GM11168 (cell line): ENCODE results near the gene FOLR1.

Experiments used
- in situ Hi-C: fragments of 300-500 bp; cut with MboI; formaldehyde crosslinking; loops from one replicate; pipeline ENCODE4 v1.12.0; 2022; ENCODE audit warnings: low sequenced_read_pairs; ENCODE audit not compliant: unreplicated experiment

Gene FOLR1

DNA sequence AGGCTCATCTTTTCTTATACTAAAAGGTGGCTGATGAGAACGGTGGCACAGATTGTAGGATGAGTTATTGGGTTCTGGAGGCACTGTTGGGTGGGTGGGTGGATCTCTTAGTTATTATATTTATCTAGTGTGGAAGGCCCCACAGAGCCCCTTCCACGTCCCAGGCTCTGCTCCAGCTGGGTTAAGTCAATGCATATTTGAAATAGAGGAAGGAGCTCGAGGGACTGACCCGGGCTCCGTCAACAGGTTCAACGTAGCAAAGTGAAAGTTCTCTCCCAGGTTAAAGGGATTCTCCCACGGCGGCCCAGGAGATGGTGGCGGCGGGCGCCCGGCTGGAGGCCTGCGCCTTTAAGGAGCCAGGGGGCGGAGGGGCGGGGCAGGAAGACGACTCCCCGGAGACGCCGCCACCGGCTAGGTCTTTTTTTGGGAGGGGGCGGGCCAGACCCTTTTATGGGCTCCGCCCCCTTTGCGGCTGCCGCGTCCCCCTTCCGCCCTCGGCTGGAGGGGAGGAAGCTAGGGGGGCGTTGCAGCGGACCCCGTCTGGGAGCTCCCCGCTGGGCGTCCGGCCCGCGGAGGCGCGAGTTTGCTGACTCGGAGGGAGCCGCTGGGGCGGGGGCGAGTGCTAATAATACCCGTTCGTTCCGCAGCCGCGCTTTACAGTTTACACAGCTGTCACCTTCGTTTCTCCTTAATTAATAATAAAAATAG is 31.1 kb downstream of the FOLR1 start:
- in situ Hi-C loops: no loop called here

- in situ Hi-C loops: no loop called here
Observed at GRCh38 chr11:72223615-72224563, 31.9 kb downstream of the FOLR1 start.

DNA sequence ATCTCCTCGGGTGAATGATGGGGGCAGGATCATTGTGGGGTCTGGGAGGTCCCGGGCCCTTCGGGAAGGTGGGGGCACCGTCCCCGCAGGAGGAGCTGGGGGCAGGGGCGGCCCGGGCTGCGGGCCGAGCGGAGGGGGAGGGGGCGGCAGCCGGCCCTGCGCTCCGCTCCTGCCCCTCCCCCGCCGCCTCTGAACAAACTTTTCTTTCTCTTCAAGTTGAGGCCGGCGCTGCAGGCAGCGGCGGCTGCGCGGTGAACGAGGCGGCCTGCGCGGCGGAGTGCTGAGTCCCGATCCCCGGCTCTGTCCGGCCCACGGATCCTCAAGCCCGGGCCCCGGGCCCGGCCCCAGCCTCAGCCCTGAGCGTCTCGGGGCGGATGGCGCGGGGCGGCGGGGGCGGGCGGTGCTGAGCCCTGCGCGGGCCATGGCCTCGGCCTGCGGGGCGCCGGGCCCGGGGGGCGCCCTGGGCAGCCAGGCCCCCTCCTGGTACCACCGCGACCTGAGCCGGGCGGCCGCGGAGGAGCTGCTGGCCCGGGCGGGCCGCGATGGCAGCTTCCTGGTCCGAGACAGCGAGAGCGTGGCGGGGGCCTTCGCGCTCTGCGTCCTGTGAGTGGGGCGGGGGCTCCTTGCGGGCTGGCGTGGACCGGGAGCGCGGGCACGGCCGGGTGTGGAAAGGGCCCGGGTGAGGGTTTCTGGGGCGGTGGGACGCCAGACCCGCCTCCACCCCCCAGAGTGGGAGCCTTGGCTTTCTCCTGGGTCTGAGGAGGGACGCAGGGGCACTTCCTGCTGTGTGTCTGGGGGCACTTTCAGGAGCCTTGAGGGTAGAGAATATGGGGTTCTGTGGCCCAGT is 32.8 kb downstream of the FOLR1 start, which contains the start of gene INPPL1:
Gene INPPL1 (plus strand): TSS at position 204 of the 847 bp plus-strand sequence. CDS start 218 bp downstream, at position 422.
- in situ Hi-C loops: no loop called here

DNA sequence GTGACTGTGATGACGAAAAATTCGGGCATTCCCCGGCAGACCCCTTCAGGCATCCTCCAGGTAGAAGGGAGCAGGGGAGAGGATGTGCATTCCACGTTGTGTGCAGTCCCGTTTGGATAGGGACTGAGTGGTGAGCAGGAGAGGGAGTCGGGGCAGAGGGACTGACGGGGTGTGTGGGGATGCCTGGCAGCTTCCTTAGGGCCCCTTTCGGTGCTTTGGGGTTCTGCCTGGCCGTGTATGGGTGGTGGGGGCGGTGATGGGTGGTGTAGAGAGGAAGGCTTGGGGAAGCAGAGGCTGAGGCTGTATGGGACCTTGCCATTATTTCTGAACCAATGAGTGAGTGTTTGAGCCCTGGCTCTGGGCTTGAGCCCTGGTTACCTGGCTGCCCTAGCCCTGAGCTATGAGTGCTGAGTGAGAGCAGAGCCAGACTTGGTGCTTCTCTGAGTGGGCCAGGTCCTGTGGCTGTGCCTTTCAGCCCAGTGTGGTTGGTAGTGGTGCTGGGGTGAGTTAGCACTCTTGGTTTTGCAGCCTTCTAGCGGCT is 33.5 kb downstream of the FOLR1 start:
- in situ Hi-C loops: no loop called here

- in situ Hi-C loops: no loop called here
Observed at GRCh38 chr11:72226701-72227100, 34.8 kb downstream of the FOLR1 start.

- in situ Hi-C loops: no loop called here
Observed at GRCh38 chr11:72227316-72228228, 35.6 kb downstream of the FOLR1 start.

GRCh38 chr11:72228229-72228843 is 36.4 kb downstream of the FOLR1 start:
- in situ Hi-C loops: no loop called here

- in situ Hi-C loops: no loop called here
Observed at GRCh38 chr11:72228844-72229231, 36.9 kb downstream of the FOLR1 start.

DNA sequence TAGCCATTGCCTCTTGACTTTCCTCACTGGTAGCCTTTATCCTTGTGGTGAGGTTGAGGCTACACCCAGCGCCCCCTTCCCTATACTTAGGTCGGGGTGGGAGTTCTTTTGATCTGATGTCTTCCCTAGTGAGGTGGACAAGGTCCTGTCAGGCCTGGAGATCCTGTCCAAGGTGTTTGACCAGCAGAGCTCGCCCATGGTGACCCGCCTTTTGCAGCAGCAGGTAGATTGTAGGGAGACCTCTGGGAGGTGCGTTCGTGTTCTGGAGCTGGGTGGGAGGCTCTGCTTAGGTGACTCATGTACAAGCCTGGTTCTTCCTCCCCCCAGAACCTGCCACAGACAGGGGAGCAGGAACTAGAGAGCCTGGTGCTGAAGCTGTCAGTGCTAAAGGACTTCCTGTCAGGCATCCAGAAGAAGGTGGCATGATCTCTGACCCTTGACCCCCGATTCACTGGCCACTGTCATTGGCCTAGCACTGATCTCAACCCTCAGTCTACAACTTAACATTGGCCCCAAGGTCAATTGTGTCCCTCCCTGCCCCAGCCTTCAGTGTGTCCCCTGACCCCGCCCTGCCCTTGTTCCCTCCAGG is 37.5 kb downstream of the FOLR1 start:
- in situ Hi-C loops: no loop called here

GRCh38 chr11:72229925-72230763 is 38.2 kb downstream of the FOLR1 start:
- in situ Hi-C loops: no loop called here

DNA sequence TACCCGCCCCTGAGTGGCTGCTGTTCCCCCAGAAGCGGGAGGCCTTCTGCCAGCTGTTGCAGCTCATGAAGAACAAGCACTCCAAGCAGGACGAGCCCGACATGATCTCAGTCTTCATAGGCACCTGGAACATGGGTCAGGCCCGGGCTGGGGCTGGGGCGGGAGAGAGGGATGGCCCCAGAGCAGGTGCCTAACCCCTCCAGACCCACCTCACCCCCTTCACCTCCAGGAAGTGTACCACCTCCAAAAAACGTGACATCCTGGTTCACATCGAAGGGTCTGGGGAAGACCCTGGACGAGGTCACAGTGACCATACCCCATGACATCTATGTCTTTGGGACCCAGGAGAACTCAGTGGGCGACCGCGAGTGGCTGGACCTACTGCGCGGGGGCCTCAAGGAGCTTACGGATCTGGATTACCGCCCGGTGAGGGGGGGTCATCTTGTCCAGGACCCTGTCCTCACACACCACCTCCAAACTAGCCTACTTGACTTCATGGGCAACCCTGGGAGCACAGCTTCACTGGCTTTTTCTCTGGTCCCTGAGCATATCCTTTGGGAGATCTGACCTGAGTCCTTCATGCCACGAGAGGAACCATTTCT is 38.9 kb downstream of the FOLR1 start:
- in situ Hi-C loops: no loop called here

DNA sequence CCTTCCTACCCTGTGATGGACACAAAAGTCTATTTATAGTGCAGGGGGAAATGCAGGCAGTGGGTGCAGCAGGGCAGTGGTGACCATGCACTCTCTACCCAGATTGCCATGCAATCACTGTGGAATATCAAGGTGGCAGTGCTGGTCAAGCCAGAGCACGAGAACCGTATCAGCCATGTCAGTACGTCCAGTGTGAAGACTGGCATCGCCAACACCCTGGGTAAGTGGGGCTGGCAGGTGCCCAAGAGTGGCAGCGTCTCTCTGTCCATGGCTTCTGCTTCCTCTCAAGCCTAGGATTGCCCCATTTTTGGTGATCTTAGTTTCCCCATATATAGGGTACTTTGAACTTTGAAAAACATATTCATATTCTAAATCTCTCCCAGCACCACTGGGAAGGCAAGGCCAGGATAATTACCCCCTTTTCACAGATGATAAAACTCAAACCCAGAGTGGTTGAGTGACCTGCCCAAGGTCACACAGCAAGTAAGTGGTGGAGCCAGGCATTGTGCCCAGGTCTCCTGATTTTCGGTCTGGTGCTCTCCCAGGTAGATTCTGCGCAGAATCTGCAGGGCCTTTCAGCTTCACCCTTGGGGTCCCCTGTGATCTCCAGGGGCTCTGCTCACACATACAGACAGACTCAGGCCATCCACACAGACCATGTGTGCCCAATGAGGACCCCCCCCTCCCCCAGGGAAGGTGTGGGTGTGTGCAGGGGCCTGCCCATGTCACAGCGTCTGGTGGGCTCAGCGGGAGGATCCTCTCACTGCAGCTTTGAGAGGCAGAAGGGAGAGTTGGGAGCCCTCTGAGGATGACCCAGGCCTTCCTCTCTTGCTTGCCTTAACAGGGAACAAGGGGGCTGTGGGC is 39.7 kb downstream of the FOLR1 start:
- in situ Hi-C loops: no loop called here

GRCh38 chr11:72232260-72233055 is 40.5 kb downstream of the FOLR1 start:
- in situ Hi-C loops: no loop called here

GRCh38 chr11:72233056-72233772 is 41.3 kb downstream of the FOLR1 start:
- in situ Hi-C loops: no loop called here
